Activated T-helper 9 cell treated with anti-CD3 and anti-CD28 coated beads, Interleukin-2, amount 50 U/mL, for 16 hours (primary cell): Measurements from ENCODE around the gene MLF1.
"Not testable (repeated sequence)": the region's sequence is repeated elsewhere in the genome, so short reads cannot be mapped to it uniquely, and the experiment has no call there.

ENCODE experiments used
- DNase-seq: peaks from one replicate; pipeline ENCODE4 v3.0.0-alpha.2; 2020; ENCODE audit warnings: low read depth

The MLF1 gene

GRCh38 chr3:158570999-158571702 lies at the start of gene MLF1:
Gene MLF1, plus strand, starts transcription at chr3:158571194. Its CDS starts 107 bp downstream, at chr3:158571301.
- peak; percentile 66 for DNase-seq

- no peak for DNase-seq
Measured at GRCh38 chr3:158522221-158523136, 48.5 kb upstream of the MLF1 start.

- no peak for DNase-seq
Measured at GRCh38 chr3:158528076-158528674, 42.8 kb upstream of the MLF1 start.

- DNase-seq = no peak
Measured at GRCh38 chr3:158531334-158531733, 39.7 kb upstream of the MLF1 start.

- no peak for DNase-seq
Measured at GRCh38 chr3:158532099-158532734, 38.8 kb upstream of the MLF1 start.

- DNase-seq = no peak
Measured at GRCh38 chr3:158535918-158536317, 35.1 kb upstream of the MLF1 start.

GRCh38 chr3:158539414-158540014 lies 31.5 kb upstream of the MLF1 start:
- peak; percentile 1 for DNase-seq

GRCh38 chr3:158540066-158540465 lies 30.9 kb upstream of the MLF1 start:
- DNase-seq = no peak

- DNase-seq = no peak
Measured at GRCh38 chr3:158548691-158549090, 22.3 kb upstream of the MLF1 start.

GRCh38 chr3:158549938-158550337 lies 21.1 kb upstream of the MLF1 start:
- not testable (repeated sequence) for DNase-seq

GRCh38 chr3:158552124-158552523 lies 18.9 kb upstream of the MLF1 start:
- DNase-seq = no peak

GRCh38 chr3:158559504-158559903 lies 11.5 kb upstream of the MLF1 start:
- no peak for DNase-seq

- no peak for DNase-seq
Measured at GRCh38 chr3:158560979-158561378, 10.0 kb upstream of the MLF1 start.

- no peak for DNase-seq
Measured at GRCh38 chr3:158562674-158563073, 8.3 kb upstream of the MLF1 start.

GRCh38 chr3:158563076-158563475 lies 7.9 kb upstream of the MLF1 start:
- no peak for DNase-seq

GRCh38 chr3:158565076-158565475 lies 5.9 kb upstream of the MLF1 start:
- DNase-seq = no peak

- no peak for DNase-seq
Measured at GRCh38 chr3:158568784-158569183, 2.2 kb upstream of the MLF1 start.

- no peak for DNase-seq
Measured at GRCh38 chr3:158569794-158570193, 1.2 kb upstream of the MLF1 start.

- DNase-seq = no peak
Measured at GRCh38 chr3:158571969-158572765, 1.2 kb downstream of the MLF1 start.

GRCh38 chr3:158572766-158573060 lies 1.7 kb downstream of the MLF1 start:
- no peak for DNase-seq

- DNase-seq = no peak
Measured at GRCh38 chr3:158573714-158574113, 2.7 kb downstream of the MLF1 start.
